Stimulated activated CD4-positive, alpha-beta T cell treated with anti-CD3 and anti-CD28 coated beads, Interleukin-4, amount 100 ng/mL, for 24 hours (primary cell): ENCODE measurements around the gene FERMT3.

Source experiments
- DNase-seq: peaks from one replicate; pipeline ENCODE4 v3.0.0-alpha.2; 2020

FERMT3 gene

DNA sequence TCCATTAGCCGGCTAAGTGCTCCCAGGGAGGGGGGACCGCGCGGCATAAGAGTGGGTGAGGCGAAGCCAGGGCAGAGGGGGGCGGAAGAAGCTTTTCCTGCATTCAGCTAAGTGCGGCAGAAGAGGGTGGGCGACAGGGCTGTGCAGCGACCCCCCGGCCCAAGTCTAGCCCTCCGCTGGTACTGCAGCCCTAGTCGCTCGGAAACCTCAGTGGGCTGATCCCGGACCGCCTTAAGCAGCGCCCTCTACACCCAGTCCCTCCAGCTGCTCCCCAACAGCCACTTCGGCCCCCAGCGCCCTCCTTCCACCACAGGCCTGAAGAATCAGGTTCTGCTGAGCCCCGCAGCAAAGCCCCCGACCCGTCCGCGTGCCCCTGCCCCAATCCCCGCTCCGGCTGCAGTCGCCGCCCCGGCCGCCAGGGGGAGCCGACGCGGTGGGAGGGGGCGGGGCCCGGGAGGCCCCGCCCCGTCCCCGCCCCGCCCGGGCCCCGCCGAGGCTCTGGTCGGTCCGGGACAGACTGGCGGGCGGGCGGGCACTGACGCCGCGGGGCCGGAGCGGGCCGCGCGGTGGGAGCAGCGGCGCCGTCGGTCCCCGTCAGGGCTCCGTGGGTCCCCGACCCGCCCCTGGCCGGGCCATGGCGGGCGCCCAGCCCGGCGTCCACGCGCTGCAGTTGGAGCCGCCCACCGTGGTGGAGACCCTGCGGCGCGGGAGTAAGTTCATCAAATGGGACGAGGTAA, 44.7 kb downstream of the FERMT3 start, which contains the start of gene PLCB3:
PLCB3 (plus strand) TSS at position 515 of the 737 bp plus-strand sequence; CDS start at position 635, 120 bp downstream.
- peak; percentile 62 for DNase-seq

DNA sequence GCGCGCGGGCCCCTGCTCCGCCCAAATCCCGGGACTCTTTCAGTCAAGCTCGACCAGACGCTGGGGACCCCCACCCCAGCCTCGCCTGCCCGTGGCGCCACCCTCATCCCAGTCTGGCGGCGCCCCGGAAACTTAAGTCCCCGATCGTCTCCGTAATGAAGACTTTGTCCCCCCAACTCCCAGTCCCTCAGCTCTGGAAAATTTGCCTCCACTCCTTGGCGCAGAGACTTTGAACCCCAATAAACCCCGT, 45.2 kb downstream of the FERMT3 start:
- DNase-seq: no peak

DNA sequence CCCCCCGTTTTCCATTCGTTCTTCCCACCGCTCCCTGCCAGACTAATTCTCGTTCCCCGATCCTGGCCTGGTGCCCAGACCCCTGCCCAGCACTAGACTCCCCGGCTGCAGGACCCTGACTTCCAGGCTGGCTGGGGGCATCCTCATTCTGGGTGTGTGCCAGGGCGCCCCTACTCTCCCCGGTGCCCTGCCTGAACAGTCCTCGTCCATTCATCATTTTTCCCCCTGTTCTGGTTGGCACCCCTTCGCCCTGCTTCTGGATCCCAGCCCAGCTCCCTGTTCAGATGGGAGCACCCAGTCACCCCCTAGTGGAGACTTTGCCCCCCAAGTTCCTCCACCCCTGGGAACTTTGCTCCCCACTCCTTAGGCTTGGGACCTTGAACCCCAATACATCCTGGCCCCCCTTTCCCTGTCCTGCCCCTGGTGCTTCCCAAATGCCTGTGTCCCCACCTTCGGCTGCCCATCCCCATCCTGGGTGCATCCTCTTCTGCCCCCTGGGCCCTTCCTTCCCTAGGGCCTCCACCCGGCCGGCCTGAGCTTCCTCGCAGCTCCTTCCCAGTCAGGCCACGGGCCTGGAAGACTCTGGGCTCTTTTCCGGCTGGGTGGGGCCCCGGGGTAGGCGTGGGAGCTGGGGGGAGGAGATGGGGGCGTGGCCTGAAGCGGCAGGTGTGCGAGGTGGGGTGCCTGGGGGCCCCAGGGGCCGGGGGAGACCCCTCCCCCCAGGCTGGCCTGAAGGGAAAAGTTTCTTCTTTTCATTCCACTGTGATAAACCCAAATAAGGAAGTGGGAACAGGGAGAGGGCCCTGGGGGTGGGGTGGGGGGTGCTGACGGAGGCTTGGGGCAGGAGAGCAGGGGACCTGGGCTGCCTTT, 45.7 kb downstream of the FERMT3 start:
- no peak for DNase-seq

DNA sequence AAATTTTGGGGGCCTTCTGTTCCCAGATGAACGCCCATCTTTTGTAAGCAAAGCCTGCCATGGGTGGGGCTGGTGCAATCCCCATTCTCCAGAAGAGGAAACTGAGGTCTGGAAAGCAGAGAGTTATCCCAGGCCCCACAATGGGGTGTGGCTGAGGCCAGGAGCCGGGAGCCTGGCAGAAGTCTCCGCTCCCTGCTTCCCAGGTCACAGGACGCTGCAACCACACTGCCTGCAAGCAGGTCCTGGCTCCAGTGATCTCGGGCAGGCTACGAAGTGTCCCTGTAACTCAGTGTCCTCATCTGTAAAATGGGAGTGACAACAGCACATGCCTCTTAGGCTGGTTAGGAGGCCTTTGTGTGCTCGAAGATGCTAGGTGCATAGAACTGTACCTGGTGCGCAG, 46.5 kb downstream of the FERMT3 start:
- DNase-seq: no peak

GRCh38 chr11:64253481-64253880, 47.0 kb downstream of the FERMT3 start:
- DNase-seq: no peak

DNA sequence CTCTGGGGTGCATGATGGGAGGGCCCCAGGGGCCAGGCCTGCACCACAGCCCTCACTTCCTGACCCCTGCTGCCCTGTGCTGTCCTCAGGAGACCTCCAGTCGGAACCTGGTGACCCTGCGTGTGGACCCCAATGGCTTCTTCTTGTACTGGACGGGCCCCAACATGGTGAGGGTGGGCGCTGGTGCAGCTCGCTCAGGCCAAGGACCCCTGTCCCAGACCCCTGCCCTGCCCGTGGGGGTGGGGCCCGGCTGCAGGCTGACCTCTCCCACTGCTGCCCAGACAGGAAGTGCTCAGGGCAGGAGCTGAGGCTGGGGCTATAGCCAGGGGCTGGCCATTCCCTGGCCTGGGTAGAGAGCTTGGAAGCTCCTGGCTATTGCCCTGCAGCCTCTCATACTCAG, 47.8 kb downstream of the FERMT3 start:
- DNase-seq: no peak

GRCh38 chr11:64255135-64256128, 48.9 kb downstream of the FERMT3 start:
- no peak for DNase-seq

GRCh38 chr11:64256300-64256699, 49.8 kb downstream of the FERMT3 start:
- DNase-seq: no peak

GRCh38 chr11:64258356-64258755, 51.8 kb downstream of the FERMT3 start:
- no peak for DNase-seq

DNA sequence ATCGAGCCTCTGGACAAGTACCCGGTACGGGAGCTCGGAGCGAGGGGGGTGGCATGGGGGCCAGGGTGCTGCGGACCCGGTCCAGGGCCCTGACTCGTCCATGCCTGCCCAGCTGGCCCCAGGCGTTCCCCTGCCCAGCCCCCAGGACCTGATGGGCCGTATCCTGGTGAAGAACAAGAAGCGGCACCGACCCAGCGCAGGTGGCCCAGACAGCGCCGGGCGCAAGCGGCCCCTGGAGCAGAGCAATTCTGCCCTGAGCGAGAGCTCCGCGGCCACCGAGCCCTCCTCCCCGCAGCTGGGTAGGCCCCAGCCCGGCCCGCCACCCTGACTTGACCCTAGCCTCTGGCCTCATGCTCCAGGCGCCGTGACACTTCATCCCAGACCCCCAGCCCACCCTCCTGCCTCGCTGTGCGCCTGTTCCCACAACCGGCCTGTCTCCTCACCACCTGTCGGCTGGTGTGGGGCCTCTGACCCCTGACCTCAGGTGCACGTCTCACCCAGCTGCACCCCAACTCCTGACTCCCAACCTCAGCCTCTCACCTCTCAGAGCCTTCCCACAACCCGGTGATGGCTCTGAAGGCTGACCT, 52.5 kb downstream of the FERMT3 start:
- DNase-seq: no peak

DNA sequence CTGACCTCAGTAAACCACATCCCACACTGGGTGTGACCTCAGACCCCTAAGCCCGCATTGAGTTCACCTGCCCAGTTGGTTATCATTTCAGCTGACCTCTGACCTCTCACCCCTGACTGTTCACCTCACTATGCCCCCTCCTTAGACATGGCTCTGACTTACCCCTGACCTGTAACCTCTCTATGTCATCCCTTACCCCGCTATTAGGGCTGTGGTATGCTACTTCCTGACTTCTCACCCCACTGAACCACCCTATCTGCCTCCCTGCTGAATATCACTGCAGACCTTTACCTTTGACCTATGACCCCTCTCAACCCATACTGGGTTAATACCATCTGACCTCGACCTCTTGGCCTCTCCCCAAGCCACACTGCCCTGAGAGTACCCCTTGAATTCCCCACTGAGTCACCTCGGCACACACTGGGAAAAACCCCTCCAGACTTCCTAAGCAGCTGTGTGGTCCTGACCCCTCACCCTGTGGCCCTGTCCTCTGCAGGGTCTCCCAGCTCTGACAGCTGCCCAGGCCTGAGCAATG, 53.1 kb downstream of the FERMT3 start:
- no peak for DNase-seq

GRCh38 chr11:64260147-64260708, 53.7 kb downstream of the FERMT3 start:
- no peak for DNase-seq

DNA sequence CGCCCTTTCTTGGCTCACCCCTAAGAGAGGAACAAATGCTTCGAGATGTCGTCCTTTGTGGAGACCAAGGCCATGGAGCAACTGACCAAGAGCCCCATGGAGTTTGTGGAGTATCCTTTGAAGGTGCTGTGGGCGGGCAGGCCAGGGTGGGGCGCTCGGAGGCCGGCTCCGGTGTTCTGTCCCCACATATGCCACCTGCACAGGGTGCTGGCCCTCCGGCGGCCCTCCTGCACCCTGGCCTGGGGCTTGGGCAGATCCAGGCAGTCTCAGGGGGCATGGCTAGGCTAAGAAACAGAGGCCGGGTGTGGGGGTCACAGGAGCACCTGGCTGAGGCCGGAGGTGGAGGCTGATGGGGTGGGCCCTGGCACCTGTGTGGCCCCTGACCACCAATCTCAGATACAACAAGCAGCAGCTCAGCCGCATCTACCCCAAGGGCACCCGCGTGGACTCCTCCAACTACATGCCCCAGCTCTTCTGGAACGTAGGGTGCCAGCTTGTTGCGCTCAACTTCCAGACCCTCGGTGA, 55.1 kb downstream of the FERMT3 start:
- DNase-seq: no peak

- no peak for DNase-seq
These were observed 55.9 kb downstream of the FERMT3 start for GRCh38 chr11:64262271-64263002.

DNA sequence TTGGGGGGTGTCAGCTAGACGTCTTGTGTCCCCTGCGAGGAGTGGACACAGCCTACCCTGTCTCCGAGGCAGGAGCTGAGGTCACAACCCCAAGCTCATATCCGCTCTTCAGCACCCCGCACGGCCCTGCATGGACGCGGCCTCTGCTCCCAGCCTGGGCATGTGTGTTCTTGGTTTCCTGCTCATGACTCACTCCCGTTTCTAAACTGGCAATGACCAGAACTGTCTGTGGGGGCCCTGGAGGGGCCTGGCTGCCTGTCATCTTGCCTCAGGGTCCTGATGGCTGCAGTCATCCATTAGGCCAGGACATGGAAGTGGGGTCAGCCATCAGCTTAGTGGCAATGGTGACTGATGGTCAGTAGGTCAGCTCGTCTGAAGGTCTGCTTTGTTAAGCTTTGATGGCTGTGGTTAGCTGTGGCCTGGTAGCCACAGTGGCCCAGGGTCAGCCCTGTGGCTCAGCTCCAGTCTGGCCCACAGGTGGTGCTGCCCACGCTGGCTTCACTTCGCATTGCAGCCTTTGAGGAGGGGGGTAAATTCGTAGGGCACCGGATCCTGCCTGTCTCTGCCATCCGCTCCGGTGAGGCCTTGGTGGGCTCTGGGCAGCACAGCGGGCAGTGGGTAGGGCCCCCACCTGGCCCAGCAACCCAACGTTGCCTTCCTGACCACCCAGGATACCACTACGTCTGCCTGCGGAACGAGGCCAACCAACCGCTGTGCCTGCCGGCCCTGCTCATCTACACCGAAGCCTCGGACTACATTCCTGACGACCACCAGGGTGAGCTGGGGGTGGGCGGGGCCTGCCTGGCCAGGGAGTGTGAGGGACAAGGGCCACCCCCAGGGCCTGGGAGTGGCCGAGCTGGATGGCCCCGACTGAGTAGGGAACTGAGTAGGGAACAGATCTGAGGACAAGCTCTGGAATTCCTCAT, 56.8 kb downstream of the FERMT3 start:
- DNase-seq: no peak

DNA sequence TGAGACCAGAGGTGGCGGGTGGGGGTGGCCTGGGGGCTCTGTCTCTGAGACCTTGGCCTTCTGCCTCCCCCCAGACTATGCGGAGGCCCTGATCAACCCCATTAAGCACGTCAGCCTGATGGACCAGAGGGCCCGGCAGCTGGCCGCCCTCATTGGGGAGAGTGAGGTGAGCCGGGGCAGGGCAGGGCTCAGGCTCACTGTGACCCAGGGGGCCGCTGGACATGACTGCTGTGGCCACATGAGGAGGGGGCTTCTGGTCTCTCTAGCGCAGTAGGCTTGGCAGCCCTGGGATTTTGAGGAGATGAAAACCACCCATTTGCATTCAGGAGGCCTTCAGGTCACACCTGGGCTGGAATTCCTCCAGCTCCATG, 57.4 kb downstream of the FERMT3 start:
- DNase-seq: no peak

- DNase-seq: no peak
These were observed 57.9 kb downstream of the FERMT3 start for GRCh38 chr11:64264371-64264852.

- DNase-seq: no peak
These were observed 58.9 kb downstream of the FERMT3 start for GRCh38 chr11:64265176-64266160.

GRCh38 chr11:64266339-64266738, 59.8 kb downstream of the FERMT3 start:
- no peak for DNase-seq
